SK-N-SH treated with all-trans-retinoic acid at 6 μM for 48 hours (cell line): ENCODE data around the gene ACOXL.

Experiments used
- BACH2 ChIP-seq: fragments of 250-450 bp; sonication (Bioruptor Pico); IDR thresholded peaks from 2 replicates; pipeline ENCODE4 v1.9.0; 2021; ENCODE audit warnings: mild to moderate bottlenecking, borderline replicate concordance
- ESRRG ChIP-seq: fragments of 250-450 bp; sonication (Bioruptor Pico); IDR thresholded peaks from 2 replicates; pipeline ENCODE4 v1.6.1; 2021; ENCODE audit warnings: mild to moderate bottlenecking
- GLIS3 ChIP-seq: fragments of 250-450 bp; sonication (Bioruptor Pico); IDR thresholded peaks from 2 replicates; pipeline ENCODE4 v1.5.0; 2020; ENCODE audit warnings: mild to moderate bottlenecking, moderate library complexity
- OSR1 ChIP-seq: fragments of 250-450 bp; sonication (Bioruptor Pico); IDR thresholded peaks from 2 replicates; pipeline ENCODE4 v1.8.0; 2022; ENCODE audit warnings: moderate library complexity, mild to moderate bottlenecking, inconsistent platforms
- RARB ChIP-seq: fragments of 250-450 bp; sonication (Bioruptor Pico); IDR thresholded peaks from 2 replicates; pipeline ENCODE4 v1.8.0; 2021; ENCODE audit warnings: mild to moderate bottlenecking, moderate library complexity
- TOX ChIP-seq: fragments of 250-450 bp; sonication (Bioruptor Pico); IDR thresholded peaks from 2 replicates; pipeline ENCODE4 v1.8.0; 2021; ENCODE audit warnings: mild to moderate bottlenecking, moderate library complexity, borderline replicate concordance
- ZFP3 ChIP-seq: fragments of 250-450 bp; sonication (Bioruptor Pico); IDR thresholded peaks from 2 replicates; pipeline ENCODE4 v1.5.0; 2020; ENCODE audit warnings: mild to moderate bottlenecking, moderate library complexity
- ZFP30 ChIP-seq: fragments of 450-650 bp; formaldehyde crosslinking; IDR thresholded peaks from 2 replicates; pipeline ENCODE4 v1.5.0; 2022; ENCODE audit warnings: mild to moderate bottlenecking, moderate library complexity
- ZNF565 ChIP-seq: fragments of 450-650 bp; formaldehyde crosslinking; conservative IDR thresholded peaks from 2 replicates; pipeline ENCODE4 v1.5.0; 2020; ENCODE audit warnings: low read depth, mild to moderate bottlenecking, moderate library complexity
- ZNF70 ChIP-seq: fragments of 450-650 bp; formaldehyde crosslinking; IDR thresholded peaks from 2 replicates; pipeline ENCODE4 v1.5.0; 2020; ENCODE audit warnings: mild to moderate bottlenecking, moderate library complexity

DNA sequence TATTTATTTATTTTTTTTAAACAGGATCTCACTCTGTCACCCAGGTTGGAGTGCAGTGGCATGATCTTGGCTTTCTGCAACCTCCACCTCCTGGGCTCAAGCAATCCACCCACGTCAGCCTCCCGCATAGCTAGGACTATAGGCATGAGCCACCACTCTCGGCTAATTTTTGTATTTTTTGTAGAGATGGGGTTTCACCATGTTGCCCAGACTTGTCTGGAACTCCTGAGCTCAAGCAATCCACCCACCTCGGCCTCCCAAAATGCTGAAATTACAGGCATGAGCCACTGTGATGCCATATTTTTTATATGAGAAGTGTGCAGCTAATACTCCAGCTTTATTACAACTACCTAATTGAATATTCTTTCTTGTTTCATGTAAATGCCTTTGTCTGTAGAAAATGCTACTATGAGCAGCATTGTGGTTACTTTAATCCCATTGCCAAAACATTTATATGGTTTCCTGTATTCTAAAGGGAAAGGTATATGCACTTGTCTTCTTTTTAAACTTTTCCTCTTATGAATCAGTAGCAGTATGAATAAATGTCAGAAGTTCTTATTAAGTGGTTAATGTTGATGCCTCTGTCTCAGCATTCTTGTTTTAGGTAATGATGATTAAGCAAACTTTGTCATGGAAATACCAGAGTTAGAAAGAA is 378.9 kb downstream of the ACOXL start:
- TF ChIP-seq BACH2 (CRISPR knock-in tag): no peak
- no peak for TF ChIP-seq ZFP30 (CRISPR knock-in tag)
- no peak for TF ChIP-seq TOX (CRISPR knock-in tag)
- TF ChIP-seq OSR1: no peak
- no peak for TF ChIP-seq ZNF565
- TF ChIP-seq RARB (CRISPR knock-in tag): no peak
- TF ChIP-seq ZNF70 (CRISPR knock-in tag): no peak
- no peak for TF ChIP-seq ZFP3 (CRISPR knock-in tag)
- no peak for TF ChIP-seq ESRRG (CRISPR knock-in tag)
- TF ChIP-seq GLIS3 (CRISPR knock-in tag): no peak
